ENCODE results near the gene NUDT16L1. TPM values are rescaled to one million over a fixed set of nuclear protein-coding genes. Genes with fewer than 3 reads are reported as not detected.

The NUDT16L1 gene
- total and polyA plus RNA-seq, 2 of the 13 experiments (the other 11 are each of a cell fraction or from before 2014, with no cell fraction given) = 28.0 to 40.5 TPM

DNA sequence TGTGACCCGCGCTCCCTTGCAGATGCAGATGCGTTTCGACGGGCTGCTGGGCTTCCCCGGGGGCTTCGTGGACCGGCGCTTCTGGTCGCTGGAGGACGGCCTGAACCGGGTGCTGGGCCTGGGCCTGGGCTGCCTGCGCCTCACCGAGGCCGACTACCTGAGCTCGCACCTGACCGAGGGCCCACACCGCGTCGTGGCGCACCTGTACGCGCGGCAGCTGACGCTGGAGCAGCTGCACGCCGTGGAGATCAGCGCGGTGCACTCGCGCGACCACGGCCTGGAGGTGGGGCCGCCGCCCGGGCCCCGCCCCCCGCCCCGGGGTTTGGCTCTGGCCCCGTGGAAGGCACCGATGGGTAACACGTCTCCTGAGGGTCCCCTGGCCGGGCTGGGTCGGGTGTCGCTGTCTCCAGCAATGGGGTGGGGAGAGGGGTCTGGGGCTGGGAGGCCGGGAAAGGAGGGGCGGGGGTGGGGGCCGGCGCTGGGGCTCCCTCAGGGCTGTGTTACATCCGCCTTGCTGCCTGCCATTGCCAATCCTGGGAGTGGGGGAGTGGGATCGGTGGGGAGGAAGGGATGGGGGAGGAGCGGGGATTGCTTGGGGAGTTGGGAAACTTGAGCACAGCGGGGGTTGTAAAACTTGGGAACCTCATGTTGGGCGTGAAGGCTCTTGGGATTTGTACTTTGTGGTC, 737 bp downstream of the NUDT16L1 start (continued):
- TF ChIP-seq MYC (CRISPR knock-in tag; IDR thresholded peaks at IDR 0.05; ENCODE audit: borderline replicate concordance) = no peak; the same call in 1 of the 2 replicates
- TF ChIP-seq SRF (IDR thresholded peaks at IDR 0.05; ENCODE audit: low read depth, low read length) = no peak
- TF ChIP-seq, protein P1, sequence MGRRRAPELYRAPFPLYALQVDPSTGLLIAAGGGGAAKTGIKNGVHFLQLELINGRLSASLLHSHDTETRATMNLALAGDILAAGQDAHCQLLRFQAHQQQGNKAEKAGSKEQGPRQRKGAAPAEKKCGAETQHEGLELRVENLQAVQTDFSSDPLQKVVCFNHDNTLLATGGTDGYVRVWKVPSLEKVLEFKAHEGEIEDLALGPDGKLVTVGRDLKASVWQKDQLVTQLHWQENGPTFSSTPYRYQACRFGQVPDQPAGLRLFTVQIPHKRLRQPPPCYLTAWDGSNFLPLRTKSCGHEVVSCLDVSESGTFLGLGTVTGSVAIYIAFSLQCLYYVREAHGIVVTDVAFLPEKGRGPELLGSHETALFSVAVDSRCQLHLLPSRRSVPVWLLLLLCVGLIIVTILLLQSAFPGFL (CRISPR knock-in tag; IDR thresholded peaks at IDR 0.05) = no peak
- TF ChIP-seq, protein P2, sequence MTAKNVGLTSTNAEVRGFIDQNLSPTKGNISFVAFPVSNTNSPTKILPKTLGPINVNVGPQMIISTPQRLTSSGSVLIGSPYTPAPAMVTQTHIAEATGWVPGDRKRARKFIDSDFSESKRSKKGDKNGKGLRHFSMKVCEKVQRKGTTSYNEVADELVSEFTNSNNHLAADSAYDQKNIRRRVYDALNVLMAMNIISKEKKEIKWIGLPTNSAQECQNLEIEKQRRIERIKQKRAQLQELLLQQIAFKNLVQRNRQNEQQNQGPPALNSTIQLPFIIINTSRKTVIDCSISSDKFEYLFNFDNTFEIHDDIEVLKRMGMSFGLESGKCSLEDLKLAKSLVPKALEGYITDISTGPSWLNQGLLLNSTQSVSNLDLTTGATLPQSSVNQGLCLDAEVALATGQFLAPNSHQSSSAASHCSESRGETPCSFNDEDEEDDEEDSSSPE (CRISPR knock-in tag; IDR thresholded peaks at IDR 0.05) = no peak
- no peak for TF ChIP-seq MED13 (CRISPR knock-in tag; IDR thresholded peaks at IDR 0.05)
- TF ChIP-seq, protein P3, sequence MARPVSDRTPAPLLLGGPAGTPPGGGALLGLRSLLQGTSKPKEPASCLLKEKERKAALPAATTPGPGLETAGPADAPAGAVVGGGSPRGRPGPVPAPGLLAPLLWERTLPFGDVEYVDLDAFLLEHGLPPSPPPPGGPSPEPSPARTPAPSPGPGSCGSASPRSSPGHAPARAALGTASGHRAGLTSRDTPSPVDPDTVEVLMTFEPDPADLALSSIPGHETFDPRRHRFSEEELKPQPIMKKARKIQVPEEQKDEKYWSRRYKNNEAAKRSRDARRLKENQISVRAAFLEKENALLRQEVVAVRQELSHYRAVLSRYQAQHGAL (CRISPR knock-in tag; IDR thresholded peaks at IDR 0.05; ENCODE audit: not compliant biosample characterization) = no peak
- TF ChIP-seq, protein P4, sequence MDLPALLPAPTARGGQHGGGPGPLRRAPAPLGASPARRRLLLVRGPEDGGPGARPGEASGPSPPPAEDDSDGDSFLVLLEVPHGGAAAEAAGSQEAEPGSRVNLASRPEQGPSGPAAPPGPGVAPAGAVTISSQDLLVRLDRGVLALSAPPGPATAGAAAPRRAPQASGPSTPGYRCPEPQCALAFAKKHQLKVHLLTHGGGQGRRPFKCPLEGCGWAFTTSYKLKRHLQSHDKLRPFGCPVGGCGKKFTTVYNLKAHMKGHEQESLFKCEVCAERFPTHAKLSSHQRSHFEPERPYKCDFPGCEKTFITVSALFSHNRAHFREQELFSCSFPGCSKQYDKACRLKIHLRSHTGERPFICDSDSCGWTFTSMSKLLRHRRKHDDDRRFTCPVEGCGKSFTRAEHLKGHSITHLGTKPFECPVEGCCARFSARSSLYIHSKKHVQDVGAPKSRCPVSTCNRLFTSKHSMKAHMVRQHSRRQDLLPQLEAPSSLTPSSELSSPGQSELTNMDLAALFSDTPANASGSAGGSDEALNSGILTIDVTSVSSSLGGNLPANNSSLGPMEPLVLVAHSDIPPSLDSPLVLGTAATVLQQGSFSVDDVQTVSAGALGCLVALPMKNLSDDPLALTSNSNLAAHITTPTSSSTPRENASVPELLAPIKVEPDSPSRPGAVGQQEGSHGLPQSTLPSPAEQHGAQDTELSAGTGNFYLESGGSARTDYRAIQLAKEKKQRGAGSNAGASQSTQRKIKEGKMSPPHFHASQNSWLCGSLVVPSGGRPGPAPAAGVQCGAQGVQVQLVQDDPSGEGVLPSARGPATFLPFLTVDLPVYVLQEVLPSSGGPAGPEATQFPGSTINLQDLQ (CRISPR knock-in tag; IDR thresholded peaks at IDR 0.05) = 0 out of 2 replicates have a peak, but pooled peaks have one; percentile 60
- TF ChIP-seq RBAK (CRISPR knock-in tag; IDR thresholded peaks at IDR 0.05) = no peak
- no peak for TF ChIP-seq ZNF75D (CRISPR knock-in tag; IDR thresholded peaks at IDR 0.05; ENCODE audit: borderline replicate concordance)
- TF ChIP-seq TCF7 (IDR thresholded peaks at IDR 0.05; ENCODE audit: low read depth) = no peak
- no peak for TF ChIP-seq FOXK1 (CRISPR knock-in tag; IDR thresholded peaks at IDR 0.05; ENCODE audit: borderline replicate concordance, low read depth)
- TF ChIP-seq ZNF552 (CRISPR knock-in tag; IDR thresholded peaks at IDR 0.05; ENCODE audit: borderline replicate concordance) = no peak
- TF ChIP-seq THAP11 (CRISPR knock-in tag; IDR thresholded peaks at IDR 0.05) = no peak
- TF ChIP-seq, protein P5, sequence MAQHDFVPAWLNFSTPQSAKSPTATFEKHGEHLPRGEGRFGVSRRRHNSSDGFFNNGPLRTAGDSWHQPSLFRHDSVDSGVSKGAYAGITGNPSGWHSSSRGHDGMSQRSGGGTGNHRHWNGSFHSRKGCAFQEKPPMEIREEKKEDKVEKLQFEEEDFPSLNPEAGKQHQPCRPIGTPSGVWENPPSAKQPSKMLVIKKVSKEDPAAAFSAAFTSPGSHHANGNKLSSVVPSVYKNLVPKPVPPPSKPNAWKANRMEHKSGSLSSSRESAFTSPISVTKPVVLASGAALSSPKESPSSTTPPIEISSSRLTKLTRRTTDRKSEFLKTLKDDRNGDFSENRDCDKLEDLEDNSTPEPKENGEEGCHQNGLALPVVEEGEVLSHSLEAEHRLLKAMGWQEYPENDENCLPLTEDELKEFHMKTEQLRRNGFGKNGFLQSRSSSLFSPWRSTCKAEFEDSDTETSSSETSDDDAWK (CRISPR knock-in tag; IDR thresholded peaks at IDR 0.05) = no peak
- TF ChIP-seq, protein P6, sequence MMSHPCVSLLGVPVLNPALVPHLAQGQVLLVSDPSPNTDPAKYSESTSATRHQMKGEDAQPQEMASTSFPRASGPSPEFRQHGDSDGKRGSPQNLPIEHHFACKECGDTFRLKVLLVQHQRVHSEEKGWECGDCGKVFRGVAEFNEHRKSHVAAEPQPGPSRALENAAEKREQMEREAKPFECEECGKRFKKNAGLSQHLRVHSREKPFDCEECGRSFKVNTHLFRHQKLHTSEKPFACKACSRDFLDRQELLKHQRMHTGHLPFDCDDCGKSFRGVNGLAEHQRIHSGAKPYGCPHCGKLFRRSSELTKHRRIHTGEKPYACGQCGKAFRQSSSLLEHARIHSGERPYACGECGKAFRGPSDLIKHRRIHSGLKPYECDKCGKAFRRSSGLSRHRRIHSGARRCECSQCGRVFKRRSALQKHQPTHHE (CRISPR knock-in tag; IDR thresholded peaks at IDR 0.05; ENCODE audit: borderline replicate concordance) = 0 out of 2 replicates have a peak, but pooled peaks have one; percentile 6
- no peak for TF ChIP-seq MIER2 (CRISPR knock-in tag; IDR thresholded peaks at IDR 0.05)
- TF ChIP-seq, protein P7, sequence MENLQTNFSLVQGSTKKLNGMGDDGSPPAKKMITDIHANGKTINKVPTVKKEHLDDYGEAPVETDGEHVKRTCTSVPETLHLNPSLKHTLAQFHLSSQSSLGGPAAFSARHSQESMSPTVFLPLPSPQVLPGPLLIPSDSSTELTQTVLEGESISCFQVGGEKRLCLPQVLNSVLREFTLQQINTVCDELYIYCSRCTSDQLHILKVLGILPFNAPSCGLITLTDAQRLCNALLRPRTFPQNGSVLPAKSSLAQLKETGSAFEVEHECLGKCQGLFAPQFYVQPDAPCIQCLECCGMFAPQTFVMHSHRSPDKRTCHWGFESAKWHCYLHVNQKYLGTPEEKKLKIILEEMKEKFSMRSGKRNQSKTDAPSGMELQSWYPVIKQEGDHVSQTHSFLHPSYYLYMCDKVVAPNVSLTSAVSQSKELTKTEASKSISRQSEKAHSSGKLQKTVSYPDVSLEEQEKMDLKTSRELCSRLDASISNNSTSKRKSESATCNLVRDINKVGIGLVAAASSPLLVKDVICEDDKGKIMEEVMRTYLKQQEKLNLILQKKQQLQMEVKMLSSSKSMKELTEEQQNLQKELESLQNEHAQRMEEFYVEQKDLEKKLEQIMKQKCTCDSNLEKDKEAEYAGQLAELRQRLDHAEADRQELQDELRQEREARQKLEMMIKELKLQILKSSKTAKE (CRISPR knock-in tag; IDR thresholded peaks at IDR 0.05; ENCODE audit: borderline replicate concordance) = no peak
- TF ChIP-seq CBX5 (CRISPR knock-in tag; IDR thresholded peaks at IDR 0.05; ENCODE audit: borderline replicate concordance) = no peak

All from HepG2 (cell line).